HG02943 (cell line): ENCODE data around the gene AIFM3.
A peak's percentile ranks its signal among the peaks of the same experiment; 100 is the strongest.

ENCODE experiments used
- ATAC-seq: cut with Tn5 transposase; IDR thresholded peaks from one replicate; pipeline ENCODE4 v1.9.1; 2021; ENCODE audit warnings: mild to moderate bottlenecking, low read depth, moderate library complexity; ENCODE audit not compliant: unreplicated experiment

The AIFM3 gene

GRCh38 chr22:20972933-20973577 is 6.0 kb downstream of the AIFM3 start:
- no peak for ATAC-seq

GRCh38 chr22:20973634-20974286 is 6.7 kb downstream of the AIFM3 start:
- ATAC-seq: no peak

GRCh38 chr22:20974336-20974955 is 7.4 kb downstream of the AIFM3 start:
- no peak for ATAC-seq

- no peak for ATAC-seq
These were observed 8.7 kb downstream of the AIFM3 start for GRCh38 chr22:20975541-20976290.

GRCh38 chr22:20976291-20976877 is 9.3 kb downstream of the AIFM3 start:
- ATAC-seq: no peak

GRCh38 chr22:20977019-20977418 is 10.0 kb downstream of the AIFM3 start:
- no peak for ATAC-seq

GRCh38 chr22:20977516-20978170 is 10.6 kb downstream of the AIFM3 start:
- ATAC-seq: no peak

GRCh38 chr22:20978419-20978818 is 11.4 kb downstream of the AIFM3 start:
- ATAC-seq: no peak

GRCh38 chr22:20979243-20979809 is 12.3 kb downstream of the AIFM3 start:
- no peak for ATAC-seq

GRCh38 chr22:20979940-20980453 is 12.9 kb downstream of the AIFM3 start:
- no peak for ATAC-seq

GRCh38 chr22:20980523-20980922 is 13.5 kb downstream of the AIFM3 start:
- no peak for ATAC-seq

- ATAC-seq: no peak
These were observed 14.1 kb downstream of the AIFM3 start for GRCh38 chr22:20980938-20981722.

- ATAC-seq: peak; percentile 67
These were observed 14.9 kb downstream of the AIFM3 start, which contains the start of gene LZTR1 for GRCh38 chr22:20981787-20982562. LZTR1 (plus strand) TSS chr22:20982297; CDS start chr22:20982372, 75 bp downstream.

- ATAC-seq: no peak
These were observed 15.5 kb downstream of the AIFM3 start for GRCh38 chr22:20982563-20982882.

- no peak for ATAC-seq
These were observed 16.2 kb downstream of the AIFM3 start for GRCh38 chr22:20983081-20983771.

GRCh38 chr22:20985720-20986119 is 18.7 kb downstream of the AIFM3 start:
- ATAC-seq: no peak

- no peak for ATAC-seq
These were observed 19.3 kb downstream of the AIFM3 start for GRCh38 chr22:20986365-20986764.

- no peak for ATAC-seq
These were observed 20.3 kb downstream of the AIFM3 start for GRCh38 chr22:20987375-20987774.
